ENCODE measurements around the gene CFP.

DNA sequence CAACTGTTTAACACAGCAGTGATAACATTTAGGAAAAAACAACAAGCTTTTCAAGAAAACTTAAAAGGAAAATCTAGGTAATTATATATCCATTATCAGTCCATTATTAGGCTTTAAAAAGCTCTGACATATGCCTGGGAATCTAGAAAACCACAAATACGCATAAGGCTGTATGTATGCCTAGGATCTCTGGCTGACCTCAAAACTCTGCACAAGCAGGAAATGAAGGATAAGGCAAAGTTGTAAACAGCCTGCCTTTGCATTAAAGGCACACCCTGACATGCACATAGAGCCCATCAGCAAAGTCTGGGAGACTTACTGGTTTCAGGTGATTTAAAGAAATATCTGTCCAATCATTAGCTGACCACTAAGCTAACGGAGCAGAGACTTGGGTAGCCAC lies 33.5 kb downstream of the CFP start:
- no peak for TF ChIP-seq RARB (CRISPR knock-in tag; IDR thresholded peaks at IDR 0.05)
- TF ChIP-seq CTCF (IDR thresholded peaks at IDR 0.05): no peak
- no peak for TF ChIP-seq CHD4 (IDR thresholded peaks at IDR 0.05; ENCODE audit: borderline replicate concordance)
- TF ChIP-seq, protein P1, sequence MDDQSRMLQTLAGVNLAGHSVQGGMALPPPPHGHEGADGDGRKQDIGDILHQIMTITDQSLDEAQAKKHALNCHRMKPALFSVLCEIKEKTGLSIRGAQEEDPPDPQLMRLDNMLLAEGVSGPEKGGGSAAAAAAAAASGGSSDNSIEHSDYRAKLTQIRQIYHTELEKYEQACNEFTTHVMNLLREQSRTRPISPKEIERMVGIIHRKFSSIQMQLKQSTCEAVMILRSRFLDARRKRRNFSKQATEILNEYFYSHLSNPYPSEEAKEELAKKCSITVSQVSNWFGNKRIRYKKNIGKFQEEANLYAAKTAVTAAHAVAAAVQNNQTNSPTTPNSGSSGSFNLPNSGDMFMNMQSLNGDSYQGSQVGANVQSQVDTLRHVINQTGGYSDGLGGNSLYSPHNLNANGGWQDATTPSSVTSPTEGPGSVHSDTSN (IDR thresholded peaks at IDR 0.05): no peak
- TF ChIP-seq EHMT2 (IDR thresholded peaks at IDR 0.05; ENCODE audit: low read depth): no peak
- TF ChIP-seq MAX (IDR thresholded peaks at IDR 0.05): no peak
- no peak for TF ChIP-seq POLR2A (IDR thresholded peaks at IDR 0.05; ENCODE audit: low read length)
- TF ChIP-seq RAD21 (conservative IDR thresholded peaks at IDR 0.05 in 1 of 2, IDR thresholded peaks at IDR 0.05 in 1 of 2): no peak
- TF ChIP-seq BHLHE40 (IDR thresholded peaks at IDR 0.05; ENCODE audit: low read depth, low read length): no peak
- TF ChIP-seq ZNF302 (CRISPR knock-in tag; IDR thresholded peaks at IDR 0.05): no peak
- TF ChIP-seq HMGXB4 (CRISPR knock-in tag; IDR thresholded peaks at IDR 0.05; ENCODE audit: borderline replicate concordance): no peak

Data from A549 (cell line).